ENCODE results near the gene ASCL4. TPM values are rescaled to one million over a fixed set of nuclear protein-coding genes. Genes with fewer than 3 reads are reported as not detected.

ASCL4 gene
- total and polyA plus RNA-seq, 10 donors = 0.03 to 0.13 (median 0.05) TPM; not detected in 7

DNA sequence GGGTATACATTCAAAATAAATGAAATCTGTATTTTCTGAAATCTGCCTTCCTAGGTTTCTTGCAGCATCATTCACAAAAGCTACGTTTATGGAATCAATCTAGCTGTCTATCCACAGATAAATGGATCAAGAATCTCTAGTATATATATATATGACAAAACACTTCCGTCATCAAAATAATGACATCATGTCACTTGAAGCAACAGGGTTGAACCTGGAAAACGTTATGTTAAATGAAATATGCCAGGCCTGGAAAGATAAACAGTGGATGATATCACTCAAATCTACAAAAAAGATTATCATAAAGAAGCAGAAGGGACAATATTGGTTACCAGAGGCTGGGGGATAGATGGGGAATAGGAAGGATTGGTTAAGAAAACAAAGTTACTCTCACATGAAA is 28.6 kb downstream of the ASCL4 start:
- DNase-seq = no peak
- Histone ChIP-seq H3K4me3 (no peak overlapping the region), H3K27ac (no peak overlapping the region), H3K9me3 (no peaks in the 10 kb centered on the region), H3K27me3 (replicated peaks in 1 of 7) (no peaks in the 10 kb centered on the region), H3K36me3 (no peaks in the 10 kb centered on the region), H3K4me1 (no peaks in the 10 kb centered on the region)
- TF ChIP-seq, protein P1, sequence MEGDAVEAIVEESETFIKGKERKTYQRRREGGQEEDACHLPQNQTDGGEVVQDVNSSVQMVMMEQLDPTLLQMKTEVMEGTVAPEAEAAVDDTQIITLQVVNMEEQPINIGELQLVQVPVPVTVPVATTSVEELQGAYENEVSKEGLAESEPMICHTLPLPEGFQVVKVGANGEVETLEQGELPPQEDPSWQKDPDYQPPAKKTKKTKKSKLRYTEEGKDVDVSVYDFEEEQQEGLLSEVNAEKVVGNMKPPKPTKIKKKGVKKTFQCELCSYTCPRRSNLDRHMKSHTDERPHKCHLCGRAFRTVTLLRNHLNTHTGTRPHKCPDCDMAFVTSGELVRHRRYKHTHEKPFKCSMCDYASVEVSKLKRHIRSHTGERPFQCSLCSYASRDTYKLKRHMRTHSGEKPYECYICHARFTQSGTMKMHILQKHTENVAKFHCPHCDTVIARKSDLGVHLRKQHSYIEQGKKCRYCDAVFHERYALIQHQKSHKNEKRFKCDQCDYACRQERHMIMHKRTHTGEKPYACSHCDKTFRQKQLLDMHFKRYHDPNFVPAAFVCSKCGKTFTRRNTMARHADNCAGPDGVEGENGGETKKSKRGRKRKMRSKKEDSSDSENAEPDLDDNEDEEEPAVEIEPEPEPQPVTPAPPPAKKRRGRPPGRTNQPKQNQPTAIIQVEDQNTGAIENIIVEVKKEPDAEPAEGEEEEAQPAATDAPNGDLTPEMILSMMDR (IDR thresholded peaks at IDR 0.05 in 8 of 11, conservative IDR thresholded peaks at IDR 0.05 in 3 of 11) = no peak
- TF ChIP-seq POLR2AphosphoS5 (IDR thresholded peaks at IDR 0.05) = no peak
- no peak for TF ChIP-seq POLR2A (IDR thresholded peaks at IDR 0.05)
- intact Hi-C loops (cut with DNase I; ENCODE audit: low total_unique reads) = no loop called here
- WGBS, 5 donors = 29 to 62% (median 51%) methylated on average over 3 of the region's 3 CpGs

DNA sequence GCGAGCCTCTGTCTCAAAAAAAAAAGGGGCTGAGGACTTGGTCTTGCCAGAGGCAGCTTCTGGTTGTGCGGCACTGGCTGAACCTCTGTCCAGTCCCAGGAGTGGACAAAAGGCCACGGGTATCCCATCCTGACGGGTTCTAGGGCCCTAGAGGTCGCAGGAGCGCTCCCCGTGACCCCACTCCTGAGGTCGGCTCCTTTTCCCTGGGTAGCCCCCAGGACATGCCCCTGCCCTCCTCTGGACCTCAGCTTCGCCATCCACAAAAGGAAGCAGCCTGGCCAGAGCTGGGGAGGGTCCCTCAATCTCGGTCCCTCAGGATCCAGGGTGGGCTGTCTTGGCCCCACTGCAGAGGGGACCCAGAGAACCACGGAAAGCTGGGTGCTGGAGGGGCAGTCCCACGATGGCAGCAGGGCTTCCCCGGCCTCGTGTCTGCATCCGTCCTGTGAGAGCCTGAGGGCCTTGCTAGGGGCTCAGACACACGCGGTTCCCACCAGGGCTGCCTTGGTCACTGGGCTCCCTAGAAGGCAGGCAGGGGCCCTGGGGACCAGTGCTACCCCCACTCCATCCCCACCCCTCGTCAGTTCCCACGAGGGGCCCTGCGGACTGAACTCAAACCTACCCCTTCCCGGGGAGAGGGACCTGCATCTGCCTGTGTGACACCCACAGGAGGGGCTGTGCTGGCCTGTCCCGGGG is 31.1 kb downstream of the ASCL4 start:
- intact Hi-C loops (cut with DNase I; ENCODE audit: low total_unique reads) = no loop called here
- TF ChIP-seq POLR2AphosphoS5 (IDR thresholded peaks at IDR 0.05) = no peak
- no peak for TF ChIP-seq POLR2A (IDR thresholded peaks at IDR 0.05)
- TF ChIP-seq, protein P1 (IDR thresholded peaks at IDR 0.05 in 8 of 11, conservative IDR thresholded peaks at IDR 0.05 in 3 of 11) = no peak
- WGBS, 5 donors = 78 to 84% (median 82%) methylated on average over 11 to 22 of the region's 22 CpGs
- no peaks in the 10 kb centered on the region for H3K36me3 ChIP-seq
- H3K4me1 ChIP-seq = no peaks in the 10 kb centered on the region
- H3K27me3 ChIP-seq (replicated peaks in 1 of 7) = peaks cover 0 to 4% (median 0%) of the 10 kb centered on the region in 7 donors
- H3K27ac ChIP-seq = no peak overlapping the region
- H3K9me3 ChIP-seq = no peaks in the 10 kb centered on the region
- H3K4me3 ChIP-seq = no peak overlapping the region
- DNase-seq = no peak

DNA sequence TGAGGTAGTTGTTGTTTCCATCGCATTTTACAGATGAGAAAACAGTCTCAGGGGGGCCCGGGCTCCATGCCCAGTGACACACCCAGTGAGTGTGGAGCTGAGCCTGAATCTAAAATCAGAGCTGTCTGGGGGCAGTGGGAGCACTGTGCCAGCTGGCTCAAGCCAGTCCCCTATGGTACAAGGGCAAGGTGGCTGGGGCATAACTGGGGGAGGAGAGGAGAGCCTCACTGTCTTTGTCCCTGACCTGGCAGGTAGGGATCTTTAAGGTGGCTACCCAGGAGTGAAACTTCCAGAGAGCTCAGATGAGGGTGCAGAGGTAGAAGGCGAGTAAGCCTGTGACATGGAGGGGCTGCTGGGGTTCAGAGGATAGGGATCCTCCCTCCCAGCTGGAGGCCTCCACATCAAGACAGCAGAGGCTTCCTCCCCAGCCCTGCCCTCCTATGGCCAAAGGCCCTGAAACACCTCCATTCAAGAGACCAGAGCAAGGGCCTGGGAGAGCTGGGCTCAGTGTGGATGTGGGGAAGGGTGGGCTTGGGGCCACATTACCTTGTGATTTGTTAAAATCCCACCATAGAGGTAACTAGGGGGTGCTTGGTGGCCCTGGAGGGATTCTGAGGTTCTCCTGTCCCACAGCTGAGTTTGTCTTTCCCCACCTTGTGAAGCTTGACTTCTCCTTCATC is 33.1 kb downstream of the ASCL4 start:
- H3K36me3 ChIP-seq = no peaks in the 10 kb centered on the region
- no peak overlapping the region for H3K4me3 ChIP-seq
- WGBS, 5 donors = 24 to 84% (median 63%) methylated on average over 3 of the region's 3 CpGs
- no peaks in the 10 kb centered on the region for H3K9me3 ChIP-seq
- no peak for DNase-seq
- H3K4me1 ChIP-seq = no peaks in the 10 kb centered on the region
- TF ChIP-seq POLR2A (IDR thresholded peaks at IDR 0.05) (no peak), POLR2AphosphoS5 (IDR thresholded peaks at IDR 0.05) (no peak)
- TF ChIP-seq, protein P1 (IDR thresholded peaks at IDR 0.05 in 8 of 11, conservative IDR thresholded peaks at IDR 0.05 in 3 of 11) = no peak
- peaks cover 0 to 4% (median 0%) of the 10 kb centered on the region in 7 donors for H3K27me3 ChIP-seq (replicated peaks in 1 of 7)
- intact Hi-C loops (cut with DNase I; ENCODE audit: low total_unique reads) = no loop called here
- no peak overlapping the region for H3K27ac ChIP-seq

DNA sequence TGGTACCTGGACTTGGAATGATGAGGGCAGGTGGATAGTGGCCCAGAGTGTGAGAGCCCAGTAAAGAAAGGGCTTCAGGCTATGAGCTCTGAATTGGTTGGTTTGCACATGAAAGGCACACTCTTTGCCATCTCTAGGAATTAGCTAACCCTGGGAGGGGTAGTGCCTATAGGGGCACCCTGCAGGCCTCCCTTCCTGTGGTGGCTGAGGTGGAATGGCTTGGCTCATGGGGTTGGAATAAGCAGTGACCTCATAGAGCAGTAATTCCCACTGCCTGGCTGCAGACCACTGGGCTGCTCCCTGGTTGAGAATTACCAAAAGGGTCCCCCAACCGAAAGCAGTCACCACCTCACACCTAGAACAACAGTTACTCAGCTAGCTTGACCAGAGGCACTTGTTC is 42.7 kb downstream of the ASCL4 start:
- H3K27me3 ChIP-seq (replicated peaks in 1 of 7) = peaks cover 0 to 4% (median 0%) of the 10 kb centered on the region in 7 donors
- H3K4me1 ChIP-seq = no peaks in the 10 kb centered on the region
- WGBS, 5 donors = 60 to 90% (median 78%) methylated on average over 1 of the region's 1 CpG
- H3K9me3 ChIP-seq = peaks cover 0 to 35% (median 28%) of the 10 kb centered on the region in 8 donors
- H3K36me3 ChIP-seq = no peaks in the 10 kb centered on the region
- no peak for DNase-seq
- TF ChIP-seq POLR2A (IDR thresholded peaks at IDR 0.05) = no peak
- no peak for TF ChIP-seq POLR2AphosphoS5 (IDR thresholded peaks at IDR 0.05)
- TF ChIP-seq, protein P1 (IDR thresholded peaks at IDR 0.05 in 8 of 11, conservative IDR thresholded peaks at IDR 0.05 in 3 of 11) = no peak
- intact Hi-C loops (cut with DNase I; ENCODE audit: low total_unique reads) = no loop called here
- no peak overlapping the region for H3K27ac ChIP-seq
- no peak overlapping the region for H3K4me3 ChIP-seq

Data from spleen (tissue), 11 donors.